ENCODE data around the gene SMYD3.
"Not testable (repeated sequence)": the region's sequence is repeated elsewhere in the genome, so short reads cannot be mapped to it uniquely, and the experiment has no call there.

The SMYD3 gene

DNA sequence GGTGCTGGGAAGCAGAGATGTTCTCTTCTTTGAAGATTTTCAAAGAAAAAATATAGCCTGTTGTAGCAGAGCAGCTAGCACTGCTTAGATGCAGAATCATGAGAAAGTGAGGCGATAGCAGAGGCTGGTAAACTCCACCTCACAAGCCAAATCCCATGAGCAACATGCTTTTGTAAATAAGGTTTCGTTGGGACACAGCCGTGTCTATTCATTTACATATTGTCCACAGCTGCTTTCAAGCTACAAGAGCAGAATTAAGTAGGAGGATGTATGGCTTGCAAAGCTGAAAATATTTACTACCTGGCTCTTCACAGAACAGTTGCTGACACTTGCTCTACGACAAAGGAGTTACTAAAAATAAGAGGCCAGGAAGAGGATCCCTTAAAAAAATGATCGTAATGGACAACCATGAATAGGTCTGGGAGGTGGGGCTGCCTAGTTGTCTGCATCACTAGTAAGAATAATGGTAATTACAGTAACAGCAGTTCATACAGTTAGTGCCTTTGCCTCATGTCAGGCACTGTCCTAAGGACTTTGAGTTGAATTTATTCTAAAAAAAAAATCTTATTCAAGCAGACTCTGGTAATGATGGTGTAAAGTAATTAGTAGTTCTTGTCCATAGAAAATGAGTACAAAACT, 730.3 kb downstream of the SMYD3 start:
- Mint-ChIP-seq H3K27ac (no peak overlapping the region), H3K27me3 (no peaks in the 10 kb centered on the region), H3K36me3 (ENCODE audit: low read depth) (peaks cover 13% of the 10 kb centered on the region), H3K4me3 (no peak overlapping the region), H3K4me1 (ENCODE audit: low read depth) (no peaks in the 10 kb centered on the region), H3K9me3 (peaks cover 8% of the 10 kb centered on the region)

DNA sequence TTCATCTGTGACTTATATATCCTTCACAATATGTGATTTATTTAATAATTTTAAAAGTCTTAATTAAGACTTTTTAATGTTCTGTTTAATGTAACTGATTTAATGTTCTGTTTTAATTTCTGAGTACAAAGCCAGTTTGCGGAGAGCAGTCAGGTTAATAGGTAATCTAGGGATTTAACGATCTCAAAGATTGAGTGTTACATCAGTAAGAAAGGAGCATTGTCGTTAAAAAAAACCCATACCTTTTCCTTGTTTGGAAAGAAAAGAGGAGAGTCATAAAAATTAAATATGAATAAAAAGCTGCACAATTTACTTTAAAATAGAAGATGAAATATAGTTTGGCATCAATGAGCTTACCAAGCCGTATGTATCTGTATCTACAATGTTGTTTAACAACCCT, 730.9 kb downstream of the SMYD3 start:
- no peaks in the 10 kb centered on the region for H3K4me1 Mint-ChIP-seq (ENCODE audit: low read depth)
- H3K27ac Mint-ChIP-seq: no peak overlapping the region
- peaks cover 8% of the 10 kb centered on the region for H3K9me3 Mint-ChIP-seq
- peaks cover 13% of the 10 kb centered on the region for H3K36me3 Mint-ChIP-seq (ENCODE audit: low read depth)
- no peak overlapping the region for H3K4me3 Mint-ChIP-seq
- no peaks in the 10 kb centered on the region for H3K27me3 Mint-ChIP-seq

DNA sequence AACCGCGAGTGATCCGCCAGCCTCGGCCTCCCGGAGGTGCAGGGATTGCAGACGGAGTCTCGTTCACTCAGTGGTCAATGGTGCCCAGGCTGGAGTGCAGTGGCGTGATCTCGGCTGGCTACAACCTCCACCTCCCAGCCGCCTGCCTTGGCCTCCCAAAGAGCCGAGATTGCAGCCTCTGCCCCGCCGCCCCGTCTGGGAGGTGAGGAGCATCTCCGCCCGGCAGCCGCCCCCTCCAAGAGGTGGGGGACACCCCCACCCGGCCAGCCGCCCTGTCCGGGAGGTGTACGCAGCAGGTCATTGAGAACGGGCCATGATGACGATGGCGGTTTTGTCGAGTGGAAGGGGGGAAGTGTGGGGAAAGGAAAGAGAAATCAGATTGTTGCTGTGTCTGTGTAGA, 732.1 kb downstream of the SMYD3 start:
- not testable (repeated sequence) for H3K36me3 Mint-ChIP-seq (ENCODE audit: low read depth); H3K27ac Mint-ChIP-seq; H3K4me3 Mint-ChIP-seq; H3K4me1 Mint-ChIP-seq (ENCODE audit: low read depth); H3K27me3 Mint-ChIP-seq; H3K9me3 Mint-ChIP-seq

DNA sequence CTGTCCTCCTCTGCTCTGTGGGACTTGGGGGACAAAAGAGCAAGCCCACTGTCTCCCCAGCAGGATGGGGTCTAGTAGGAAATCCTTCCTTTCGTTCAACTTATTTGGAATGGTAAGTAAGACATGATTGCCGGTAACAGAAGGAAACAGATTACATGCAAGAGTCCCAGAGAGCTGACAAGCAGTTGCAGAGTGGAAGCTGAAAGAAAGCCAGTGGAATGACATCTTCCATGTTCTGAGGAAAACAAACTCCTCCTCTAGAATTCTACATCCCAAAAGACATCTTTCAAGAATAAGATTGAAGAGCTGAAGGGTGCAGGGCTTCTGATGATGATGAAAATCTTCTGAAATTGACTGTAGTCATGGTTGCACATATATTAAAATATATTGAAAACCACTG, 732.9 kb downstream of the SMYD3 start:
- no peak overlapping the region for H3K4me3 Mint-ChIP-seq
- no peaks in the 10 kb centered on the region for H3K9me3 Mint-ChIP-seq
- no peaks in the 10 kb centered on the region for H3K27me3 Mint-ChIP-seq
- no peaks in the 10 kb centered on the region for H3K4me1 Mint-ChIP-seq (ENCODE audit: low read depth)
- H3K27ac Mint-ChIP-seq: no peak overlapping the region
- peaks cover 10% of the 10 kb centered on the region for H3K36me3 Mint-ChIP-seq (ENCODE audit: low read depth)

DNA sequence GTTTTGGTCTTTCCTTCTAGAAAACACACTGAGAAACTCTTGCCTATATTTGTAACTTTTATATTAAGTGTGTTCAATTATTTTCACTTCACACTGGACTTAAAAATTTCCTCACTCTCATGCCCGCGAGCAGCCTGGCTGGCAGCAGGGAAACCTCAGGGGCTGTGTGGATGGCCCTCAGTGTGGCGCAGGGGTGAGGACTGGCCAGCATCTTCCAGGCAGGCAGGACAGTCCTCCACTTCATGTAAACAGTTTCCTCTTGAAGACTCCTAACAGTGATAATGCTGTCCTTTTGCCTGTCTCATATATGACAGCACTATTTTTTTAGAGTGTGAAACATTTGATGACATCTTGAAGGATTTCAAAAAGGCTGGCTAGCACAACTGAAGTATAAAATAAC, 733.7 kb downstream of the SMYD3 start:
- Mint-ChIP-seq H3K36me3 (ENCODE audit: low read depth) (peaks cover 15% of the 10 kb centered on the region), H3K9me3 (no peaks in the 10 kb centered on the region), H3K4me3 (no peak overlapping the region), H3K27ac (no peak overlapping the region), H3K4me1 (ENCODE audit: low read depth) (no peaks in the 10 kb centered on the region), H3K27me3 (no peaks in the 10 kb centered on the region)

DNA sequence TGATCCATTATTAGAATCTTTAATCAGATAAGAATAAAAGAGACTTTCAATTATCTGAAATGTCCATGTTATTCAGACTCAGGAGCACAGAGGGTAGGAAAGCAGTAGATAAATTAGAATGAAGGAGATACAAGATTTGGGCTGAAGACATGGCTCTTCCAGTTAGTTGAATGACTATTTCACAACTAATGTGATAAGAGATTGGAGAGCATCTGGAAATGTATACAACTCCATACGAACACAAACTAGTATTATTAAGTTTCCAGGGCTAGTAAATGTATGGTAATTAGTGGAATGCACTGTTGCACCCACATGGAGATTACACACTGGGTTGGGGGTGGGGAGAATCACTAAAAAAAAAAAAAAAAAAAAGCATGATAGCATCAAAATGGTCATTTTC, 734.3 kb downstream of the SMYD3 start:
- Mint-ChIP-seq H3K36me3 (ENCODE audit: low read depth) (peaks cover 15% of the 10 kb centered on the region), H3K4me3 (no peak overlapping the region), H3K27ac (no peak overlapping the region), H3K27me3 (no peaks in the 10 kb centered on the region), H3K4me1 (ENCODE audit: low read depth) (no peaks in the 10 kb centered on the region), H3K9me3 (no peaks in the 10 kb centered on the region)

DNA sequence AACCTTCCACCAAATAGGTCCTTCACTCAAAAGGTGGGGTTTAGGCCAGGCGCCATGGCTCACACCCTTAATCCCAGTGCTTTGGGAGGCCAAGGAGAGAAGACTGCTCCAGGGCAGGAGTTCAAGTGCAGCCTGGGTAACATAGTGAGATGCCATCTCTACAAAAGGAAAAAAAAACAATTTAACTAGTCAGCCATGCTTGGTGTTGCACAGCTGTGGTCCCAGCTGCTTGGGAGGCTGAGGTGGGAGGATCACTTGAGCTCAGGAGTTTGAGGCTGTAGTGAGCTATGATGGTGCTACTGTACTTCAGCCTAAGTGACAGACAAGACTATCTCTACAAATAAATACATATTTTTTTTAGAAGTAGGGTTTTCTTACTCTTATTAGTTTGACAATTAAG, 734.8 kb downstream of the SMYD3 start:
- Mint-ChIP-seq H3K27ac (no peak overlapping the region), H3K4me3 (no peak overlapping the region), H3K4me1 (ENCODE audit: low read depth) (no peaks in the 10 kb centered on the region), H3K36me3 (ENCODE audit: low read depth) (peaks cover 11% of the 10 kb centered on the region), H3K9me3 (no peaks in the 10 kb centered on the region), H3K27me3 (no peaks in the 10 kb centered on the region)

DNA sequence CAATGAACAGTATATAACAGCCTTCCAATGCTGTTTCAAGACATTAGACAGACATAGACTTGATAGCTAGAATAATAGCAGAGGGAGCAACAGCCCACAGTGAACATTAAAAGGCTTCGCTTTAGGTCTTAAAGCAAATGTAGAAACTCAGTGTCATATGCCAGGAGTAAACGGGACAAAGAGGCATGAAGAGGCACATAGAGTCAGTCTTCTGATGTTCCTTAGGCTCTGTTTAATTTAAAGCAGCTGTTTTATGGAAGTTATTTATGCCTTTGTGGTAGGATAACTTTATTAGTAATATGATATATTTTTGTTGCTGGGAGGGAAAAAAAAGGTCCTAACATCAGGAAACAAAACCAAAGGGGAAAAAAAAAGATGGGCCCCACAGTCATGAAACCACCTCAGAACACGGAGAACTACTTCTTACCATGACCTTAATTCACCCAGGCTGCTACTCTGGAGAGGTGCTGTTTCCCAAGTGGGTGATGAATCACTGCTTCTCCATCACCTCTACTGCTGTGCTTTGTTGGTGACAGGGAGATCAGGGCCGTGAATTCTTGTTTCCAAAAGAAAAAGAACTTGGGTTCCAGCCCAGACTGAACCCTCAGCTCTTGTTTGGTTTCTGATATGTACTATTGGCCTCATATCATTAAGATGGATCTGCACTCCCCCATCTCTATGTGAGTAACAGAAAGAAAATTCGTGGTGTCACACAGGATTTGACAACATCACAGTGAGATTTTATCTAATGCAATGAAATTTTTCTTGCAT, 735.4 kb downstream of the SMYD3 start:
- H3K27ac Mint-ChIP-seq: no peak overlapping the region
- H3K4me1 Mint-ChIP-seq (ENCODE audit: low read depth): no peaks in the 10 kb centered on the region
- no peaks in the 10 kb centered on the region for H3K27me3 Mint-ChIP-seq
- no peaks in the 10 kb centered on the region for H3K9me3 Mint-ChIP-seq
- H3K36me3 Mint-ChIP-seq (ENCODE audit: low read depth): peaks cover 11% of the 10 kb centered on the region
- H3K4me3 Mint-ChIP-seq: no peak overlapping the region

DNA sequence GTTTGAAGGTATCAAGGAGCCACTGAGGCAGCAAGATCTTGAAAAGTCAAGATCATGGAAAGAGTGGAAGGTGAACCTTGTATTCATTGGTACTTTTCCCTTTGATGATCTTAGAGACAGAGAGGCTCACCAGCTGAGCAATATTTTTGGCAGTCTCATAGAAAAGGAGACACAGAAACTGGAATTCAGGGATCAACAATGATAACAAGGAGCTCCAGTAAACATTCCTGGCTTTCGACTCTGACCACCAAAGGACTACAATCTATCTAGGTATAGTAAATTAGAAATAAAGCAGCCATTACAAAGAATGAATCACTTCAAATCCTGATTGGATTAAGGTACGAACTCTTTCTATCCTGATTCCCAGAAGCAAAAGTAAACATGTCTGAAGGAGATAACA, 736.9 kb downstream of the SMYD3 start:
- H3K36me3 Mint-ChIP-seq (ENCODE audit: low read depth): peaks cover 11% of the 10 kb centered on the region
- no peaks in the 10 kb centered on the region for H3K4me1 Mint-ChIP-seq (ENCODE audit: low read depth)
- no peak overlapping the region for H3K4me3 Mint-ChIP-seq
- H3K27ac Mint-ChIP-seq: no peak overlapping the region
- no peaks in the 10 kb centered on the region for H3K27me3 Mint-ChIP-seq
- H3K9me3 Mint-ChIP-seq: no peaks in the 10 kb centered on the region

DNA sequence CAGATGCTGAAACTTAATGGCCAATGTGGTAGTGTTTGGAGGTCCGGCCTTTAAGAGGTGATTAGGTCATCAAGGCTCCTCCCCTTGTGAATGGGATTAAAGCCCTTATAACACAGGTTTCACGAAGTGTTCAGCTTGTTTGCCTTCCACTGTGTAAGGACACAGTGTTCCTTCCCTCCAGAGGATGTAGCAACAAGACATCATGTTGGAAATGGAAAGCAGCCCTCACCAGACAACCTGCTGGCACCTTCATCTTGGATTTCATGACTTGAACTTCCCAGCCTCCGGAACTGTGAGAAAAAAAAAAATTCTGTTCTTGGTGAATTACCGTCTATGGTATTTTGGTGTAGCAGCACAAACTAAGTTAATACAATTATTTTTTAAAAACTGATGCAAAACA, 738.5 kb downstream of the SMYD3 start:
- Mint-ChIP-seq H3K4me3 (no peak overlapping the region), H3K9me3 (no peaks in the 10 kb centered on the region), H3K27ac (no peak overlapping the region), H3K4me1 (ENCODE audit: low read depth) (no peaks in the 10 kb centered on the region), H3K27me3 (no peaks in the 10 kb centered on the region), H3K36me3 (ENCODE audit: low read depth) (peaks cover 15% of the 10 kb centered on the region)

DNA sequence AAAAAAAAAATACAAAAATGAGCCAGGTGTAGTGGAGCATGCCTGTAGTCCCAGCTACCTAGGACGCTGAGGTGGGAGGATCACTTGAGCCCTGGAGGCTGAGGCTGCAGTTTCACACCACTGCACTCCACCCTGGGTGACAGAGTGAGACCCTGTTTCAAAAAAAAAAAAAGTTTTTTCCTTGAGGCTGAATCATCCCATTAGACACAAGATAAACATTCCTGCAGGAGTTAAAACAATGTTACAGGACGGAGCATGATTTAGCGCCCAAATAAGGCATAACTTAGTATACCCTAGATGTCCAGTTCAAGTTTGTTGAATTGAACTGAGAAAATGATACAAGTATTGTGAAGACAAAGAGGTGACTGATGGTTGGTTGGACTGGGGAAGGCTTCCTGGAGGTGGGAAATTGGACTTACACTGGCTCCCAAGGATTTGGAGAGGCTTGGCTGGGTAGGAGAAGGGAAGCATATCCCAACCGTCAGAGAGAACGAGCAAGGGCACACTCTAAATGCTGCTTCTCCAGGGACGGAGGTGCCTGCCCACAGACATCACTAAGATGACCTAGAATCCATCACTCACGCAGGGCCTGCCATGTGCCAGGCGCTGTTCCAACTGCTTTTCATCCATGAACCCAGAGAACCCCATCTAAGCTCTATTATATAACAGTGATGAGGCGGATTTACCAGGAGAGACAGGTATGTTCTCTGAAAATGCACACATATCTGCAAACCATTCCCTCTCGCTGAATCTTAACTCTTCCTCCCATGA, 741.7 kb downstream of the SMYD3 start:
- peaks cover 39% of the 10 kb centered on the region for H3K36me3 Mint-ChIP-seq (ENCODE audit: low read depth)
- no peak overlapping the region for H3K4me3 Mint-ChIP-seq
- no peaks in the 10 kb centered on the region for H3K27me3 Mint-ChIP-seq
- no peaks in the 10 kb centered on the region for H3K4me1 Mint-ChIP-seq (ENCODE audit: low read depth)
- H3K27ac Mint-ChIP-seq: no peak overlapping the region
- H3K9me3 Mint-ChIP-seq: no peaks in the 10 kb centered on the region

DNA sequence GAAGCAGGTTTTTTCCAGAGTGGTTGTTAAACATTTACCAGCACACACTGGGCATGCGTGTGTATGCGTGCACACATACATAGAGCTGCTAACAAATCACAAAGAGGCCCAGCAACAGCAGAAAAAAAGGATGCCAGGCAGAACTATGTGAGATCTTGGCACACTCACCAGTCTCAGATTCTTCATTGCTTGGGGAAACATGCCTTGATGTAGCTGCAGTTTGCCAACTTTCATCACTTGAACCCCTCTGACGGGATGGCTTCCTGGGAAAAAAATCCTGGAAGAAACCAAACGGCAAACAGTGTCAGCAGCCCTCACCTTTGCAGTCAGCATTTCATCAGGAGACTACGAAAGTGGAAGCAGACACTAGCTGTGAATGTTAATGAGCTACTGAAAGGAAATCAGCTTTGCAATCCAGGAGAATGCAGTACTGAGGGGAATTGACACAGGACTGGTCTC, 743.2 kb downstream of the SMYD3 start:
- Mint-ChIP-seq H3K27ac (no peak overlapping the region), H3K36me3 (ENCODE audit: low read depth) (peaks cover 40% of the 10 kb centered on the region), H3K4me1 (ENCODE audit: low read depth) (no peaks in the 10 kb centered on the region), H3K27me3 (no peaks in the 10 kb centered on the region), H3K9me3 (no peaks in the 10 kb centered on the region), H3K4me3 (no peak overlapping the region)

DNA sequence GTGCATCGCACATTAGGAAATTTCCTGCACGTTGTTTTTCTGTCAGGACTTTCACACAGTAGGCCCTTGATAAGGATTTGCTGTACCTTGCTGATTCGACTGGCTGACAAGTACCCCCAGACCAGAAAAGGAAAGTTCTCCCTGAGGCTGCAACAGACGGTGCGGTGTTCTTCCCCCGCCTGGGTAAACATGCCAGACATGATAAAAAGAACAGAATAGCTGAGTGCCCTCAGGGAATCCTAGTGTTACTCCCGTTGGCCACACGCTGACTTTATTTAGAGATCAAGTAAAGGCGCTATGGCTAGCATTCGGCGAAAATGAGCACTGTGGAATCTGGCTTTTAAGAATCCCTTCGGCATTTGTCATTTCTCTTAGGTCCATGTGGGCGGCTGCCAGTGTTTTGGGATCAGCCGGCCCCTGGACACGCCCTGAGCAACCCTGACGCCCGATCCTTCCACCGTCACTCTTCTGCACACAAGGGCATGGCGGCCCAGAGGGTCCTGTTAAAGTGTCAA, 744.6 kb downstream of the SMYD3 start:
- no peak overlapping the region for H3K27ac Mint-ChIP-seq
- H3K27me3 Mint-ChIP-seq: no peaks in the 10 kb centered on the region
- H3K9me3 Mint-ChIP-seq: no peaks in the 10 kb centered on the region
- H3K36me3 Mint-ChIP-seq (ENCODE audit: low read depth): peaks cover 48% of the 10 kb centered on the region
- no peak overlapping the region for H3K4me3 Mint-ChIP-seq
- no peaks in the 10 kb centered on the region for H3K4me1 Mint-ChIP-seq (ENCODE audit: low read depth)

DNA sequence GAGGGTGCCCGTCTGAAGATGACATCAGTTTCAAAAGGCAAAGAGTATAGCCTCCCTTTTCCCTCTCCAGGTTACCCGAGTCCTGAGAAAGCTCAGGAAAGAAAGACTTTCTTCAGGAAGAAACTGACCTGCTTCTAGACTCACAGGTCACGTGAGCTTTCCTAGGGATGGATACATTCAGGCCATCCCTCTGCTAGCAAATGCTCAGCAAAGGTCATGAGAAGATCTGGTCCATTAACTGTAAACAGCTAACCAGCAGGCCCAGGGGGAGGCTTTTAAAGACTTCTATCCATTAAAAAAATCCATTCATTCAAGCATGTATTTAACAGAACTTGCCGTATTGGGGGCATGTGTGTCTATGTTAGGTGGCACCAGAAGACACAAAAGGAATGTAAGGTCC, 746.8 kb downstream of the SMYD3 start:
- Mint-ChIP-seq H3K27me3 (no peaks in the 10 kb centered on the region), H3K27ac (no peak overlapping the region), H3K4me3 (no peak overlapping the region), H3K9me3 (peaks cover 7% of the 10 kb centered on the region), H3K36me3 (ENCODE audit: low read depth) (peaks cover 64% of the 10 kb centered on the region), H3K4me1 (ENCODE audit: low read depth) (no peaks in the 10 kb centered on the region)

DNA sequence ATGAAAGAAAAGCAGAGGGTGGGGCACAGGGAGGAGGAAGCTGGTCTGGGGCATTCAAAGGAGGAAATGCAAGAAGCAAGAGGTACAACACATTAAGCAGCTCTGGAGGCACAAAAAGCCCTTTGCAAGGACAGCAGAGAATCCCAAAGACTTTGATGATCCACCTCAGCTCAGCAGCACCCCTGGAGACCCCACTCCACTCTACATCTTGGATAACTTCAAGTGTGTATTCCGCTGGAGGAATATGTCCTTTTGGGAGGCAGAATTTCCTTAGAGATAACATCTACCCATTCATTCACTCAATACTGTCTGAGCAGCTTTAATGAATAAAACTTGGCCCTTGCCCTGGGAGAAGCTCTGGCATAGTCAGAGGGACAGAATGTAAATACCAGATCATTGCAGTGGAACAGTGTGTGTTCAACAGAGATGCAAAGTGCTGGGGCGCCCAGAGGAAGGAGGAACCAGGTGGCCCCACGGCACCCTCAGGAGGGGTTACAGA, 752.6 kb downstream of the SMYD3 start:
- no peaks in the 10 kb centered on the region for H3K27me3 Mint-ChIP-seq
- no peaks in the 10 kb centered on the region for H3K4me1 Mint-ChIP-seq (ENCODE audit: low read depth)
- H3K4me3 Mint-ChIP-seq: no peak overlapping the region
- H3K27ac Mint-ChIP-seq: no peak overlapping the region
- peaks cover 46% of the 10 kb centered on the region for H3K36me3 Mint-ChIP-seq (ENCODE audit: low read depth)
- H3K9me3 Mint-ChIP-seq: peaks cover 16% of the 10 kb centered on the region
